Amniotic stem cell (primary cell): ENCODE results near the gene HRAS.

Source experiments
- DNase-seq: peaks from one replicate; lab custom pipeline; 2025; lab: John Stamatoyannopoulos, UW

HRAS gene

GRCh38 chr11:494761-495536 lies 40.4 kb downstream of the HRAS start:
- no peak for DNase-seq

- no peak for DNase-seq
These were observed 42.7 kb downstream of the HRAS start for GRCh38 chr11:492427-493226.

GRCh38 chr11:491358-491757 lies 44.0 kb downstream of the HRAS start:
- DNase-seq, result no peak

- no peak for DNase-seq
These were observed 44.5 kb downstream of the HRAS start for GRCh38 chr11:490930-491260.

GRCh38 chr11:490186-490929 lies 45.0 kb downstream of the HRAS start:
- DNase-seq, result no peak

GRCh38 chr11:489610-490185 lies 45.7 kb downstream of the HRAS start:
- no peak for DNase-seq

GRCh38 chr11:488992-489391 lies 46.4 kb downstream of the HRAS start:
- no peak for DNase-seq

- DNase-seq, result no peak
These were observed 46.8 kb downstream of the HRAS start for GRCh38 chr11:488579-488978.

GRCh38 chr11:488062-488461 lies 47.3 kb downstream of the HRAS start:
- DNase-seq, result no peak

- no peak for DNase-seq
These were observed 47.8 kb downstream of the HRAS start for GRCh38 chr11:487571-488021.

- DNase-seq, result no peak
These were observed 49.2 kb downstream of the HRAS start for GRCh38 chr11:486189-486588.

GRCh38 chr11:484616-485015 lies 50.8 kb downstream of the HRAS start:
- DNase-seq, result no peak
